IPS-11a (cell line): ENCODE measurements around the gene RFC5.
"Not testable (repeated sequence)": the region's sequence is repeated elsewhere in the genome, so short reads cannot be mapped to it uniquely, and the experiment has no call there.

ENCODE experiments used
- H3K4me3 ChIP-seq: one replicate; pipeline ENCODE4 v1.5.1; 2013; ENCODE audit warnings: low read depth, low read length, control low read depth

Gene RFC5

GRCh38 chr12:118070650-118071049 is 54.1 kb downstream of the RFC5 start:
- H3K4me3 ChIP-seq: no peak overlapping the region

- no peak overlapping the region for H3K4me3 ChIP-seq
Observed at GRCh38 chr12:118073768-118074167, 57.3 kb downstream of the RFC5 start.

- H3K4me3 ChIP-seq: not testable (repeated sequence)
Observed at GRCh38 chr12:118081521-118081920, 65.0 kb downstream of the RFC5 start.
